HG03097 (cell line): ENCODE measurements around the gene IQUB.
"Not testable (repeated sequence)": the region's sequence is repeated elsewhere in the genome, so short reads cannot be mapped to it uniquely, and the experiment has no call there.

Experiments
- ATAC-seq: cut with Tn5 transposase; IDR thresholded peaks from one replicate; pipeline ENCODE4 v1.9.1; 2021; ENCODE audit not compliant: unreplicated experiment, low FRiP score

IQUB gene

GRCh38 chr7:123498031-123498430, 36.4 kb downstream of the IQUB start:
- no peak for ATAC-seq

GRCh38 chr7:123494193-123494796, 40.1 kb downstream of the IQUB start:
- ATAC-seq, result no peak

- ATAC-seq, result peak; percentile 68
Measured at GRCh38 chr7:123492485-123492884, 41.9 kb downstream of the IQUB start.

- no peak for ATAC-seq
Measured at GRCh38 chr7:123485721-123486120, 48.7 kb downstream of the IQUB start.

GRCh38 chr7:123485187-123485586, 49.2 kb downstream of the IQUB start:
- ATAC-seq, result no peak

- ATAC-seq, result no peak
Measured at GRCh38 chr7:123484199-123484598, 50.2 kb downstream of the IQUB start.

GRCh38 chr7:123480107-123480506, 54.3 kb downstream of the IQUB start:
- ATAC-seq, result no peak

GRCh38 chr7:123478056-123478455, 56.3 kb downstream of the IQUB start:
- ATAC-seq, result not testable (repeated sequence)

- no peak for ATAC-seq
Measured at GRCh38 chr7:123472750-123473445, 61.5 kb downstream of the IQUB start.

GRCh38 chr7:123472327-123472726, 62.1 kb downstream of the IQUB start:
- ATAC-seq, result no peak

- ATAC-seq, result no peak
Measured at GRCh38 chr7:123468303-123468702, 66.1 kb downstream of the IQUB start.

- no peak for ATAC-seq
Measured at GRCh38 chr7:123463890-123464289, 70.5 kb downstream of the IQUB start.

- ATAC-seq, result no peak
Measured at GRCh38 chr7:123460616-123461015, 73.8 kb downstream of the IQUB start.

GRCh38 chr7:123455965-123456470, 78.4 kb downstream of the IQUB start:
- ATAC-seq, result no peak

GRCh38 chr7:123440101-123440548, 94.3 kb downstream of the IQUB start:
- ATAC-seq, result no peak

- ATAC-seq, result no peak
Measured at GRCh38 chr7:123439191-123439590, 95.2 kb downstream of the IQUB start.

GRCh38 chr7:123437447-123437995, 96.9 kb downstream of the IQUB start:
- ATAC-seq, result no peak

GRCh38 chr7:123435080-123435700, 99.2 kb downstream of the IQUB start:
- ATAC-seq, result no peak

GRCh38 chr7:123433665-123434064, 100.7 kb downstream of the IQUB start:
- no peak for ATAC-seq

- ATAC-seq, result no peak
Measured at GRCh38 chr7:123432601-123433000, 101.8 kb downstream of the IQUB start.

- no peak for ATAC-seq
Measured at GRCh38 chr7:123431075-123431614, 103.2 kb downstream of the IQUB start.
